NCI-H1092 (cell line): ENCODE data around the gene RHBDL1.
"Not testable (repeated sequence)": the region's sequence is repeated elsewhere in the genome, so short reads cannot be mapped to it uniquely, and the experiment has no call there.

ENCODE experiments used
- DNase-seq: peaks from one replicate; lab custom pipeline; 2025; lab: John Stamatoyannopoulos, UW

RHBDL1 gene

DNA sequence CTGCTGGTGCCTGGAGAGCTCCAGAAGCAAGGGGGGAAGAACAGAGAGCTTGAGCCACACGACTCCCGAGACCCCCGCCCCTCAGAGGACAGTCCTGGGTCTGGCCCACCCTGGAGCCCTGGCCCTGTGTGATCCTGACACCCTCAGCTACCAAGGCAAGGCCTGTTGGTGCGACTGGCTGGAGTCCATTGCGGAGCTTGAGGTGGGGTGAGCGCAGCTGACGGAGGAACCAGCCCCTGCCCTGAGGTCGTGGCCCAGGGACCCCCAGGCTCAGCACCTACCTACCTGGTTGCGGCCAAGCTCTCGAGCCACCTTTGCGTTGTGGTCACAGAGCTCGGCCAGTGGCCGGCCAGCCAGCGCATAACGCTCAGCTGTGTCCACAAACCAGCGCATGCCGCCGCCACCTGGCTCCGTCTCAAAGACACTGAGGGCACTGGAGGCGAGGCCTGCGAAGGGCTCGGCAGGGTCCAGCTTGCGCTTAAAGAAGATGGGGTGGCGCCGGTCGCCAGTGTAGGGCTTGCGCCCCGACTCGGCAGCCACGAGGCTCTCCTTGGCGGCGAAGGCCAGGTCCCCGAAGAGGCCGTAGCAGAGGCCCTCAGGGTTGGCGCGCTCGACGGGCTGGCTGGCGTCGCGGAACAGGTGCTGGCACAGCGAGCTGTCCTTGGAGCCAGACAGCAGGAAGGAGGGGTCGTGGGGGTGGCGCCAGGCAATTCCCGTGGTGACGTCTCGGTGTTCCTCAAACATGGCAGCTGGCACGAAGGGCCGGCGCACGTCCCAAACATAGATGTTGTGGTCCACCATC, 11.2 kb downstream of the RHBDL1 start:
- no peak for DNase-seq

DNA sequence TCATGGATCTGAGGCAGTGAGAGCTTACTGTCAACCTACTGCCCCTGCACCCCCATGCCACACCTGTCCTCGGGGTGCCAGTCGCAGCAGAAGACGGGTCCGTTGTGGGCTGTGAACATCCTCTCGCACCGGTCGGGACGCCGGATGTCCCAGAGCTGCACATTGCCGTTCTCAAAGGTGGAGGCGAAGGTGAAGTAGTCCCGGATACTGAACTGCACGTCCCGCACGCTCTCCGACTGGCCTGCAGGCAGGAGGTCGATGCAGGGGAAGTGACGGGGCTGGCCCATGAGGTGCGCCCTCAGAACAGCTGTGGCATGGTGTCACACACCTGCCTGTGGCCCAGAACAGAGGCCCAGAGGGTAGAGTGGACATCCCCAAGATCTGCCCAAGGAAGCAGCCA, 12.0 kb downstream of the RHBDL1 start:
- DNase-seq = no peak

DNA sequence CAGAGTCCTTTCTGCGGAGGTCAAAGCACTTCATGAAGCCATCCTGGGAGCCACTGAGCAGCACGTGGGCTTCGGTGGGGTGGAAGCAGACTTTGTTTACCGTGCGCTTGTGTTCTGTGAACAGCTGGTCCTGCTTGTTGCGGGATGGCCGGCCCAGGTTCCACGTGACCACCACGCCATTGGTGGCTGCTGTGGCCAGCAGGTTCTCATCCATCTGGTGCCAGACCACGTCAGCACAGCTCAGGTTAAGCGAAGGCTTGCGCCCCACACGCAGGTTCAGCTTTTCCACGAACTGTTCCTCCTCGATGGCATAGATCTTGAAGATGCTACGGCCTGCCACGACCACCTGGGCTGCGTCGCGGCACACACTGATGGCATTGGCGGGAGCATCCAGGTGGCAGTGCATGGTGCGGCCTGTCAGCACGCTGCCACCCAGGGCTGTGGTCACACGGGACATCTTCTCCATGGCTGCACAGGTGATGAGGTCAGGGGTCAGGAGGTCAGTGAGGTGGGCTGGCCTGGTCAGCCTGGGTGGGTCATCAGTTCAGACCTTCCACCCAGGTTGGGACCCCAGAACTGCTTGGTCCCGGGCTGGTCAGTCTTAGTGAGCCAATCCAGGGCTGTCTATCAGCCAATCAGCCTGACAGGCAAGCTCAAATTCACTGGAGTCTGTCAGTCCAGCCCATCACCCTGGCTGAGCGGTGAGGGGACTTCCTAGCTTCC, 13.9 kb downstream of the RHBDL1 start:
- no peak for DNase-seq

DNA sequence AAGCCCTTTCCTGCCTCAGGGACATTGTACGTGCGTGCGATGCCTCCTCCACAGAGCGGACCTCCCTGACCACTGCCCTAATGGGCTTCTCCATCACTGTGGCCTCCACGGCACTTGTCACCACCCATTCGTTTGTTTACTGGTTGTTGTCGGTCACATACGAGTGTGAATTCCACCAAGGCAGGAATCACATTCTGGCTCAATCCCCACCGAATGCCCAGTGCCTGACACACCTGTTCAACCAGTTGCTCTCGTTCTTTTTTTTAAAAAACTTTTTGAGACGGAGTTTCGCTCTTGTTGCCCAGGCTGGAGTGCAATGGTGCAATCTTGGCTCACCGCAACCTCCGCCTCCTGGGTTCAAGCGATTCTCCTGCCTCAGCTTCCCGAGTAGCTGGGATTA, 15.8 kb downstream of the RHBDL1 start:
- not testable (repeated sequence) for DNase-seq

- DNase-seq = no peak
Observed at GRCh38 chr16:692356-693108, 17.1 kb downstream of the RHBDL1 start.

- no peak for DNase-seq
Observed at GRCh38 chr16:693364-693763, 17.9 kb downstream of the RHBDL1 start.

GRCh38 chr16:693766-694165, 18.3 kb downstream of the RHBDL1 start:
- DNase-seq = no peak

GRCh38 chr16:694187-694862, 18.9 kb downstream of the RHBDL1 start:
- DNase-seq = no peak

- no peak for DNase-seq
Observed at GRCh38 chr16:694863-695354, 19.4 kb downstream of the RHBDL1 start.

DNA sequence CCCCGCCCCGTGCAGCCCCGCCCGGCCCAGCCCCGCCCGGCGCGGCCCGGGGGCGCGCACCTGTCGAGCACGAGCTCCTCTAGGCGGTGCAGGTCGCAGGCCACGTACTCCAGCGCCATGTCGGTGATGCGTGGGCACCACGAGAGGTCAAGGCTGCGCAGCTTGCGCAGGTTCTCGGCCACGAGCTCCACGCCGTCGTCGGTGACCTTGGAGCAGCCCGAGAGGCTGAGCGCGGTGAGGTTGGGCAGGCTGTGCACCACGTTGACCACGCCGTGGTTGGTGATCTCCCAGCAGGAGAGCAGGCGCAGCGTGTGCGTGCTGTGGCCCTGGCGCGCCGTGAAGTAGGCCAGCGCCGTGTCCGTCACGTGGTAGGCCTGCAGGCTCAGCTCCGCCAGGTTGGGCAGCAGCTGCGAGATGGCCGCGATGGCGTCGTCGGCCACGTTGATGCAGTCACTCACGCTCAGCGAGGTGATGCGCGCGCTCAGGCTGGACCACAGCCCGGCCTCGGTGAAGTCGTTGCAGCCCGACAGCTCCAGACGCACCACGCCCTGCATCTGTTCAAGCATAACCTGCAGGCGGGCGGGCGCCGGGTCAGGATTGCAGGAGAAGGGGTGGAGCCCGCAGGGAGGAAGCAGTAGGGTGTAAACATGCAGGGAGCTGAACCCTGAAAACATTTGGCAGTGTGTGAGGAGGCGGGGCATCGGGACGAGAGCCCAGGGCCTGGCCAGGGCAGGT, 20.1 kb downstream of the RHBDL1 start:
- DNase-seq = peak; percentile 80

GRCh38 chr16:698911-699671, 23.6 kb downstream of the RHBDL1 start:
- DNase-seq = no peak

DNA sequence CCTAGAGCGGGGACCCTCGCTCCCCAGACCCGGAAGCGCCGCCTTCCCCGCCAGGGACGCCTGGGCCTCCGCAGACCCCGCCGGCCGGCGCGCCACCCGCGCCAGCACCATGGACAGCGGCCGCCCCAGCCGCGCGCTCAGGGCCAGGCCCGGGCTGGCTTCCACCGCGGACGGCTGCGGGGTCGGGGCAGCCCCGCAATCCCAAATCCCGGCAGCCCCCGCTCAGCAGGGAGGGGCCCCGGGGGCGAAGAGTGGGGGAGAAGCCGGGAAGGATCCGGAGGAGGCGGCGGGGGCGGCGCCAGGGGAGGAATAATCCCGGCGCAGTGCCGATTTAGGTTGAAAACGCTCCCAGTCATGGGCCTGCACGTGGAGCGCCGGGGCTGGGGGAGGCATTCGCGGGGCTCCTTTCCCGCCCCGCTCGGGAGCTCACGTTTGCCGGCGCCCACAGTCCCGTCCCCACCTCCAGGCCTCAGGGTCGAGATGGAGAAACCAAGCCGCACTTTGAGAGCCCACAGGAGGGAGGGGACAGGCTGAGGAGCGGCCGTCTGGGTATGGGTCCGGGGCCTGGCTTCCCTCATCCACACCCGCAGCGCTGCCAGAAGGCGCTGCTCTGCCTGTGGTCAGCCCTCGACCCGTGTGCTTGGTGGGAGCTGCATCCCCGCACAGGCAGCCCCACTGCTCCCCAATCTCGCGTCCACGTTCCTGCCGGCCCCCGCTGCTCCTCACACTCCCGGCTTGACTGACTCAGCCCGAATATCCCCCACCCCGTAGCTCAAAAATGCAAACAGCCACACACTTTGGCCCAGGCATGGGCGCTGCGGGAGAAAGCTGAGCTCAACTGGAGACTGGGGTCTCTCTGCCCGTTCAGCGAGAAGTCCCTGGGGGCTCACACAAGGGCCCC, 25.5 kb downstream of the RHBDL1 start:
- no peak for DNase-seq

- DNase-seq = no peak
Observed at GRCh38 chr16:702341-702740, 26.9 kb downstream of the RHBDL1 start.

DNA sequence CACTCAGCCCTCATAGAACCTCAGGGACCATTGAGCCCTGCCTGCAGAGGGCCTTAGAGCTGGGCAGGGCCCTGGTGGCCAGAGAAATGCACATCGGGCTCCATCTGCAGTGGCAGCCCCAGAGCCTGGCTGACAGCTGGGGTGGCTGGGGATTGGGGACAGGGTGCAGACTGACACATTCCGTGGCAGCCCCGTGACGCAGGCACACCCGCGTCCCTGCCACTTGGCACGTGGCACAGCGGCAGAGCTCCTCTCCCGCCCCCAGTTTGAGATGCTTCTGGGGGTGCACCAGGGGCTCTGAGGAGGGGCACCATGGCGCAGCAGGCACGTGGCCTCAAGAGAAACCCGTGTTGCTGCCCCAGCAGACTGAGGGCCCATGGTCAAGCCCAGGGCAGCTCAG, 27.9 kb downstream of the RHBDL1 start:
- no peak for DNase-seq

DNA sequence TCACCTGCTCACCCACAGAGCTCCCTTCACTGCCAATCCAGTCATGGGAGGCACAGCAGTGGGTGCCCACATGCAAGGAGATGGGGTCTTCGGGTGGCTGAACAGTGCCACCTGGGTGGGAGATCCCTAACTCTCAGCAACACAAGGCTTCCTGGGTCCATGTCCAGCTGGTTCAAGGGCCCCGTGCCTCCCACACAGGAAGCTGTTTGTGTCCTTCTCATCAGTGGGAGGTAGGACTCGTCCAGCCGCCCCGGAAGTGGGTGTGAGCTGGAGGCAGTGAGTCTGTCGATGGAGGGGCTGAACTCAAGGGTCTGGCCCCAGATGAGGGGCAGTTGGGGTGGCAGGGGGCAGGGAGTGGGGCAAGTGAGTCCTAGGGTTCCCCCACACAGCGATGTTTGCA, 28.6 kb downstream of the RHBDL1 start:
- no peak for DNase-seq

DNA sequence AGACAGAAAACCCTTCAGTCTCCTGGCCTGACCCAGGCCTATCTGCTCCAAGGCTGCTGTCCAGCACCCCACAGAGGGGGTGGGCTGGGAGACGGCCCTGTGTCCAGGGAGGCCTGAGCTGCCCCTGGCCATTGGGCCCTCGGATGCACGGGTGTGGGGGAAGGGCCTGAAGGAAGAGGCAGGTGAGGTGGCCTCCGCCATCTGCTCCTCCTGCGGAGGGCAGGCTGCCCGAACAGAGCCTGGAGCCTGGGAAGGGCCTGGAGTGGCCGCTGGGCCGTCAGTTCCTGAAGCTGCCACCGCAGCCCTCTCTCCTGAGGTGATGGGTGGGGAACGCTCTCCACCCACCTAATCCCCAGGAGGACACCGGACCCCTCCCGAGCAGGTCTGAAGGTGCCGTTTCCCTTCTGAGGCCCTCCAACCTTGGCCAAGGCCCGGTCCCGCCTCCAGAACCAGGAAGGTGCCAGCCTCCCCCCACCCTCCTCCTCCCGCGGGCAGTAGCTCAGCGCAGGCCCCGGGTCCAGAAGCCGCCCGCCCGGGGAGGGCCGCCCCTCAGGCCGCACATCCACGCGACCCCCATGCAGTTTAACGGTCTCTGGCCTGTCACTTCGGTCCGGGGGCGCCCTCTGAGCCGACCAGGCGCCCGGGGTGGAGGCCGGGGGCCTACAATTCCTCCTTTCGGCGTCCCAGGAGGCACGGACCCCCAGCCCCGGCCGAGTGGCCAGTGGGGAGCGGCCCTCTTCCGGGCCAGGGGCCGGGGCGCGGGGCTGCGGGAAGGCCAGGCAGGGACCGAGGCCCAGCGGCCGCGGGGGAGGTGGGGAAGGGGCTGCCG, 29.3 kb downstream of the RHBDL1 start:
- DNase-seq = no peak

- peak; percentile 62 for DNase-seq
Observed at GRCh38 chr16:705431-706188, 30.1 kb downstream of the RHBDL1 start, which contains the start of gene FBXL16. Gene FBXL16 (minus strand): TSS chr16:705801. CDS start chr16:697405, 8,396 bp downstream.
